Measurements from ENCODE around the gene SMPDL3A. TPM values are rescaled to one million over a fixed set of nuclear protein-coding genes. Genes with fewer than 3 reads are reported as not detected.
A peak's percentile ranks its signal among the peaks of the same experiment; 100 is the strongest.

The SMPDL3A gene
- total and polyA plus RNA-seq, 3 experiments from 2014 or later = 0.16 to 0.24 TPM; not detected in 1

- no peak for DNase-seq
- CTCF ChIA-PET = no interaction called here
- no peaks in the 10 kb centered on the region for H3K4me1 ChIP-seq (ENCODE audit: insufficient read depth, low read length)
Observed at GRCh38 chr6:122810189-122810588, 21.1 kb downstream of the SMPDL3A start.

GRCh38 chr6:122817358-122817757 is 28.3 kb downstream of the SMPDL3A start:
- no peaks in the 10 kb centered on the region for H3K27me3 Mint-ChIP-seq
- ChIA-PET CTCF (no interaction called here), POLR2A (no interaction called here)
- no peak for DNase-seq
- Histone ChIP-seq H3K27me3 (ENCODE audit: insufficient read depth, low read length, poor library complexity, severe bottlenecking) (no peaks in the 10 kb centered on the region), H3K9me3 (ENCODE audit: low read length) (no peaks in the 10 kb centered on the region), H3K4me1 (ENCODE audit: insufficient read depth, low read length) (no peaks in the 10 kb centered on the region), H3K4me3 (ENCODE audit: low read length) (no peak overlapping the region), H3K27ac (ENCODE audit: low read depth, low read length) (no peak overlapping the region), H3K36me3 (ENCODE audit: insufficient read depth, low read length) (no peaks in the 10 kb centered on the region)
- no peaks in the 10 kb centered on the region for H3K36me3 Mint-ChIP-seq
- no peak overlapping the region for H3K27ac Mint-ChIP-seq
- H3K4me3 Mint-ChIP-seq = no peak overlapping the region
- no peaks in the 10 kb centered on the region for H3K9me3 Mint-ChIP-seq
- H3K4me1 Mint-ChIP-seq = no peaks in the 10 kb centered on the region

More at GRCh38 chr6:122810189-122810588, 21.1 kb downstream of the SMPDL3A start:
- H3K9me3 ChIP-seq (ENCODE audit: low read length) = no peaks in the 10 kb centered on the region
- Mint-ChIP-seq H3K36me3 (no peaks in the 10 kb centered on the region), H3K27me3 (no peaks in the 10 kb centered on the region), H3K9me3 (no peaks in the 10 kb centered on the region), H3K4me3 (no peak overlapping the region), H3K27ac (no peak overlapping the region), H3K4me1 (no peaks in the 10 kb centered on the region)
- no peaks in the 10 kb centered on the region for H3K36me3 ChIP-seq (ENCODE audit: insufficient read depth, low read length)
- H3K4me3 ChIP-seq (ENCODE audit: low read length) = no peak overlapping the region
- POLR2A ChIA-PET = no interaction called here
- H3K27ac ChIP-seq (ENCODE audit: low read depth, low read length) = no peak overlapping the region
- H3K27me3 ChIP-seq (ENCODE audit: insufficient read depth, low read length, poor library complexity, severe bottlenecking) = no peaks in the 10 kb centered on the region

- Histone ChIP-seq H3K27me3 (ENCODE audit: insufficient read depth, low read length, poor library complexity, severe bottlenecking) (no peaks in the 10 kb centered on the region), H3K27ac (ENCODE audit: low read depth, low read length) (no peak overlapping the region), H3K4me3 (ENCODE audit: low read length) (no peak overlapping the region), H3K9me3 (ENCODE audit: low read length) (no peaks in the 10 kb centered on the region), H3K4me1 (ENCODE audit: insufficient read depth, low read length) (no peaks in the 10 kb centered on the region), H3K36me3 (ENCODE audit: insufficient read depth, low read length) (no peaks in the 10 kb centered on the region)
- no peaks in the 10 kb centered on the region for H3K27me3 Mint-ChIP-seq
- no peaks in the 10 kb centered on the region for H3K36me3 Mint-ChIP-seq
- no peak overlapping the region for H3K27ac Mint-ChIP-seq
- no peaks in the 10 kb centered on the region for H3K4me1 Mint-ChIP-seq
- ChIA-PET POLR2A (no interaction called here), CTCF (no interaction called here)
- H3K4me3 Mint-ChIP-seq = no peak overlapping the region
- no peak for DNase-seq
- H3K9me3 Mint-ChIP-seq = no peaks in the 10 kb centered on the region
Observed at GRCh38 chr6:122817766-122818165, 28.7 kb downstream of the SMPDL3A start.

- Histone ChIP-seq H3K36me3 (ENCODE audit: insufficient read depth, low read length) (no peaks in the 10 kb centered on the region), H3K27ac (ENCODE audit: low read depth, low read length) (no peak overlapping the region), H3K4me1 (ENCODE audit: insufficient read depth, low read length) (no peaks in the 10 kb centered on the region), H3K4me3 (ENCODE audit: low read length) (no peak overlapping the region), H3K9me3 (ENCODE audit: low read length) (no peaks in the 10 kb centered on the region), H3K27me3 (ENCODE audit: insufficient read depth, low read length, poor library complexity, severe bottlenecking) (no peaks in the 10 kb centered on the region)
- ChIA-PET CTCF (no interaction called here), POLR2A (no interaction called here)
- Mint-ChIP-seq H3K36me3 (no peaks in the 10 kb centered on the region), H3K27ac (no peak overlapping the region), H3K4me3 (no peak overlapping the region), H3K4me1 (no peaks in the 10 kb centered on the region), H3K27me3 (peaks cover 0 to 3% of the 10 kb centered on the region in 2 donors), H3K9me3 (no peaks in the 10 kb centered on the region)
- no peak for DNase-seq
Observed at GRCh38 chr6:122818866-122819265, 29.8 kb downstream of the SMPDL3A start.

- Mint-ChIP-seq H3K36me3 (no peaks in the 10 kb centered on the region), H3K27me3 (peaks cover 0 to 3% of the 10 kb centered on the region in 2 donors), H3K4me1 (no peaks in the 10 kb centered on the region), H3K9me3 (no peaks in the 10 kb centered on the region), H3K4me3 (no peak overlapping the region), H3K27ac (peak overlapping the region in 1 of 8 donors; percentile 58)
- DNase-seq = no peak
- H3K4me3 ChIP-seq (ENCODE audit: low read length) = no peak overlapping the region
- H3K27ac ChIP-seq (ENCODE audit: low read depth, low read length) = no peak overlapping the region
- H3K27me3 ChIP-seq (ENCODE audit: insufficient read depth, low read length, poor library complexity, severe bottlenecking) = no peaks in the 10 kb centered on the region
- H3K36me3 ChIP-seq (ENCODE audit: insufficient read depth, low read length) = no peaks in the 10 kb centered on the region
- H3K9me3 ChIP-seq (ENCODE audit: low read length) = no peaks in the 10 kb centered on the region
- POLR2A ChIA-PET = no interaction called here
- CTCF ChIA-PET = no interaction called here
- H3K4me1 ChIP-seq (ENCODE audit: insufficient read depth, low read length) = no peaks in the 10 kb centered on the region
Observed at GRCh38 chr6:122821095-122821494, 32.0 kb downstream of the SMPDL3A start.

GRCh38 chr6:122825163-122825562 is 36.1 kb downstream of the SMPDL3A start:
- CTCF ChIA-PET = no interaction called here
- no peaks in the 10 kb centered on the region for H3K27me3 ChIP-seq (ENCODE audit: insufficient read depth, low read length, poor library complexity, severe bottlenecking)
- no peaks in the 10 kb centered on the region for H3K4me1 Mint-ChIP-seq

GRCh38 chr6:122829456-122829855 is 40.4 kb downstream of the SMPDL3A start:
- DNase-seq = no peak
- Histone ChIP-seq H3K4me1 (ENCODE audit: insufficient read depth, low read length) (no peaks in the 10 kb centered on the region), H3K27ac (ENCODE audit: low read depth, low read length) (no peak overlapping the region), H3K27me3 (ENCODE audit: insufficient read depth, low read length, poor library complexity, severe bottlenecking) (no peaks in the 10 kb centered on the region), H3K9me3 (ENCODE audit: low read length) (no peaks in the 10 kb centered on the region), H3K4me3 (ENCODE audit: low read length) (no peak overlapping the region), H3K36me3 (ENCODE audit: insufficient read depth, low read length) (no peaks in the 10 kb centered on the region)
- ChIA-PET CTCF (no interaction called here), POLR2A (no interaction called here)
- H3K9me3 Mint-ChIP-seq = no peaks in the 10 kb centered on the region
- H3K27me3 Mint-ChIP-seq = peaks cover 1 to 6% of the 10 kb centered on the region in 2 donors
- H3K27ac Mint-ChIP-seq = no peak overlapping the region
- H3K36me3 Mint-ChIP-seq = no peaks in the 10 kb centered on the region
- H3K4me1 Mint-ChIP-seq = no peaks in the 10 kb centered on the region
- no peak overlapping the region for H3K4me3 Mint-ChIP-seq

More at GRCh38 chr6:122825163-122825562, 36.1 kb downstream of the SMPDL3A start:
- Mint-ChIP-seq H3K36me3 (no peaks in the 10 kb centered on the region), H3K9me3 (no peaks in the 10 kb centered on the region), H3K27ac (no peak overlapping the region), H3K27me3 (peaks cover 3 to 6% of the 10 kb centered on the region in 2 donors), H3K4me3 (no peak overlapping the region)
- POLR2A ChIA-PET = no interaction called here
- no peaks in the 10 kb centered on the region for H3K4me1 ChIP-seq (ENCODE audit: insufficient read depth, low read length)
- no peaks in the 10 kb centered on the region for H3K36me3 ChIP-seq (ENCODE audit: insufficient read depth, low read length)
- no peak for DNase-seq
- no peak overlapping the region for H3K27ac ChIP-seq (ENCODE audit: low read depth, low read length)
- no peaks in the 10 kb centered on the region for H3K9me3 ChIP-seq (ENCODE audit: low read length)
- no peak overlapping the region for H3K4me3 ChIP-seq (ENCODE audit: low read length)

GRCh38 chr6:122831511-122831910 is 42.5 kb downstream of the SMPDL3A start:
- no peaks in the 10 kb centered on the region for H3K36me3 ChIP-seq (ENCODE audit: insufficient read depth, low read length)
- CTCF ChIA-PET = interaction anchor here (0.9 kb wide), 1 partner anchor 31 kb away, joined by 3 read pairs; no protein-coding TSS in a partner anchor
- Mint-ChIP-seq H3K36me3 (no peaks in the 10 kb centered on the region), H3K27me3 (peaks cover 3 to 13% of the 10 kb centered on the region in 2 donors), H3K27ac (no peak overlapping the region), H3K9me3 (no peaks in the 10 kb centered on the region), H3K4me3 (no peak overlapping the region), H3K4me1 (no peaks in the 10 kb centered on the region)
- H3K4me1 ChIP-seq (ENCODE audit: insufficient read depth, low read length) = no peaks in the 10 kb centered on the region
- H3K9me3 ChIP-seq (ENCODE audit: low read length) = no peaks in the 10 kb centered on the region
- no peaks in the 10 kb centered on the region for H3K27me3 ChIP-seq (ENCODE audit: insufficient read depth, low read length, poor library complexity, severe bottlenecking)
- POLR2A ChIA-PET = no interaction called here
- no peak for DNase-seq
- H3K27ac ChIP-seq (ENCODE audit: low read depth, low read length) = no peak overlapping the region
- no peak overlapping the region for H3K4me3 ChIP-seq (ENCODE audit: low read length)

- H3K36me3 ChIP-seq (ENCODE audit: insufficient read depth, low read length) = no peaks in the 10 kb centered on the region
- H3K27ac Mint-ChIP-seq = no peak overlapping the region
- no peak overlapping the region for H3K4me3 ChIP-seq (ENCODE audit: low read length)
- H3K27ac ChIP-seq (ENCODE audit: low read depth, low read length) = no peak overlapping the region
- H3K27me3 Mint-ChIP-seq = peaks cover 3 to 14% of the 10 kb centered on the region in 2 donors
- no peaks in the 10 kb centered on the region for H3K27me3 ChIP-seq (ENCODE audit: insufficient read depth, low read length, poor library complexity, severe bottlenecking)
- no peaks in the 10 kb centered on the region for H3K9me3 ChIP-seq (ENCODE audit: low read length)
- ChIA-PET CTCF (no interaction called here), POLR2A (no interaction called here)
- H3K4me3 Mint-ChIP-seq = no peak overlapping the region
- H3K4me1 ChIP-seq (ENCODE audit: insufficient read depth, low read length) = no peaks in the 10 kb centered on the region
- no peak for DNase-seq
- no peaks in the 10 kb centered on the region for H3K4me1 Mint-ChIP-seq
- H3K36me3 Mint-ChIP-seq = no peaks in the 10 kb centered on the region
- no peaks in the 10 kb centered on the region for H3K9me3 Mint-ChIP-seq
Observed at GRCh38 chr6:122832459-122832858, 43.4 kb downstream of the SMPDL3A start.

Measured in CD8-positive, alpha-beta memory T cell (primary cell).